ENCODE results near the gene NCOA1.
"Not testable (repeated sequence)": the region's sequence is repeated elsewhere in the genome, so short reads cannot be mapped to it uniquely, and the experiment has no call there.

NCOA1 gene

GRCh38 chr2:24650997-24651642, 160.1 kb downstream of the NCOA1 start:
- no peak for DNase-seq

DNA sequence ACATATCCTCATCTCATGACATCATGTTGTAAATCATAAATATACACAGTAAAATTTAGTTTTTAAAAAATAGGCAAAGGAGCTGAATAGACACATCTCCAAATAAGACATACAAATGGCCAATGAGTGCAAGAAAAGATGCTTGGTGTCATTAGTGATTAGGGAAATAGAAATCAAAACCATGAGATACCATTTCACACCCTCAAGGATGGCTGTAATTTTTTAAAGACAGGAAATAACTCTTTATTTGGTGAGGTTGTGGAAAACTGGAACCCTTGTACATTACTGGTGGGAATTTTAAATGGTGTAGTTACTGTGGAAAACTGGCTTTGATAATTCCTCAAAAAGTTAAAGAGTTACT, 160.6 kb downstream of the NCOA1 start:
- DNase-seq = no peak

DNA sequence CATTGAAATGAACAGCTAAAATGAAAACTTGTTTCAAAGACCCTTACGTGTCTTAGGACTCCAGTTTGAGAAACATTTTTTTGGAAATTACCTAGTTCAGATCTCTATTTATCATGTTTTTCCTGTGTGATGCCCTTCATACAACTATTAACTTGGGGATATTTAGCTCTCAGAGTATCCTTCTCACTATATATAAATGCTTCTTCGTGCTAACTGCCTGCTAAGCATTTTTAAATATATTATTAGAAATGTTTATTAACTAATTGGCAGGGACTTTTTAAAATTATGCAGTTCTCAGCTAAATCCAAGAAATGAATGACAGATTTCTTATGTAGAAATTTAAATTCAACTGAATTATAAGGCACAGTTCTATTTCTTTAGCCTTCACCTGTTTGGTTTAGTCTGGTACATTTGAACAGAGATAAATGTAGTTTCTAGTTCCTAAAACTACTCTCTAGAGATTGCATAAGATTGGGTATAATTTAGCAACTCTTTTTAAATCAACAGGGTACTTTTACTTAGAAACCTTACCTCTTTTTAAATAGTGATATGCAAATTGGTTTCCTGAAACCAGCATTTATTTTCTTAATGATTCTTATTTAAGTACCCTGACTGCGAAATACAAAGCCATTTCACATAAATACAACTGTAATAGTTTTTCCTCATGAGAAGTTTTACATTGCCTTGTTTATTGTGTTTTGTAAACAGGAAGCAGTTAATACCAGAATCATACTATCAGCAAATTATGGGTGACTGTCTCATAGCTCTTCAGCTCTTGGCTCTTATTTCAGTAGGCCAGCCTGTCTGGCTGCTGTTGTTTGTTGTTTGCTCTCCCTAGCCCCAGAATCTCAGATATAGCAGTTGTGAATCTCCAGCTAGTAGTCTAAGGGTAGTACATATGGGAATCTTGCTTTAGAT, 161.5 kb downstream of the NCOA1 start:
- DNase-seq = no peak

DNA sequence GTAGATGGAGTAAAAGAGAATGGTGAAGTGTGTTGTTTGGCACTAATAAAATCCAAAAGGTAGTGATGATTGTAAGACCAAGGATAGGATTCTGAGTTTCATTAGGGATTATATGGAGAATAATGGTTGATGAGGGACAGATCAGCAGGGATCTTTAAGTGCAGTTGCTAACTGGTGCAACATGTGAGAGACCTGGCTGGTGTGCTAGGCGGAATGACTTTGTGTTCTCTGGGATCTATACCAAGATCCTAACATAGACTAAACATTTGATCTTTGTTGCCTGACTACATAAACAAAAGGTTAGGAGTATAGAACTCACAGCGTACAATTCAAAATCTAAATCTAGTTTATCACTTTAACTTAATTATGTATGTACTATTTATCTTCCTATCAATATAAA, 166.8 kb downstream of the NCOA1 start:
- no peak for DNase-seq

- no peak for DNase-seq
These were observed 167.6 kb downstream of the NCOA1 start for GRCh38 chr2:24658531-24659202.

- no peak for DNase-seq
These were observed 168.8 kb downstream of the NCOA1 start for GRCh38 chr2:24659862-24660261.

- DNase-seq = no peak
These were observed 176.5 kb downstream of the NCOA1 start for GRCh38 chr2:24667542-24667941.

- DNase-seq = no peak
These were observed 180.2 kb downstream of the NCOA1 start for GRCh38 chr2:24671230-24671629.

- no peak for DNase-seq
These were observed 181.5 kb downstream of the NCOA1 start for GRCh38 chr2:24672589-24672988.

GRCh38 chr2:24675338-24675737, 184.3 kb downstream of the NCOA1 start:
- no peak for DNase-seq

- no peak for DNase-seq
These were observed 185.4 kb downstream of the NCOA1 start for GRCh38 chr2:24676493-24676892.

GRCh38 chr2:24678066-24678465, 187.0 kb downstream of the NCOA1 start:
- DNase-seq = not testable (repeated sequence)

- no peak for DNase-seq
These were observed 189.1 kb downstream of the NCOA1 start for GRCh38 chr2:24680196-24680595.

- no peak for DNase-seq
These were observed 191.2 kb downstream of the NCOA1 start for GRCh38 chr2:24682304-24682703.

GRCh38 chr2:24683408-24683807, 192.4 kb downstream of the NCOA1 start:
- no peak for DNase-seq

- no peak for DNase-seq
These were observed 199.5 kb downstream of the NCOA1 start for GRCh38 chr2:24690524-24690923.

DNA sequence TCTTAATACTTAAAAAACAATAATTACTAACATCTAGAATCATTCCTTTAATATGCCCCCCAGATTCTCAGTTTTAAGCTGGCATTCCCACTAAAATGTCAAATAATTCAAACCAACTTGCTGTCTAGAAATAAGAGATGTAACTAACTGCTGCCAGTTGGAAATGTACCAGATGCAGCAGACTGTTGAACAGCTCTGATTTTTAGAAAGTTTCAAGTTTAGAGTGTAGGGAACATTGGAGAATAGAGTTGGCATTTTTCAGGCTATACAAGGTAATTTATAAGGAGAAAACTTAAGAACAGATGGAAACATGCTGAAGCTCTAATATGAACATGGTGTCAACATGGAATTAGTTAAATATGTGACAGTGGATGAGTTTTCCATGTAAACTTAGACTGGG, 200.8 kb downstream of the NCOA1 start:
- no peak for DNase-seq

GRCh38 chr2:24697792-24698191, 206.7 kb downstream of the NCOA1 start:
- DNase-seq = no peak

GRCh38 chr2:24702800-24703199, 211.7 kb downstream of the NCOA1 start:
- no peak for DNase-seq

- no peak for DNase-seq
These were observed 213.6 kb downstream of the NCOA1 start for GRCh38 chr2:24704692-24705091.

DNA sequence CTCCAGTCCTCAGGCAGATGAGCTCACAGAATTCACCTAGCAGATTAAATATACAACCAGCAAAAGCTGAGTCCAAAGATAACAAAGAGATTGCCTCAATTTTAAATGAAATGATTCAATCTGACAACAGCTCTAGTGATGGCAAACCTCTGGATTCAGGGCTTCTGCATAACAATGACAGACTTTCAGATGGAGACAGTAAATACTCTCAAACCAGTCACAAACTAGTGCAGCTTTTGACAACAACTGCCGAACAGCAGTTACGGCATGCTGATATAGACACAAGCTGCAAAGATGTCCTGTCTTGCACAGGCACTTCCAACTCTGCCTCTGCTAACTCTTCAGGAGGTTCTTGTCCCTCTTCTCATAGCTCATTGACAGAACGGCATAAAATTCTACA, 216.1 kb downstream of the NCOA1 start:
- DNase-seq = no peak

- DNase-seq = no peak
These were observed 217.6 kb downstream of the NCOA1 start for GRCh38 chr2:24708537-24709152.

- no peak for DNase-seq
These were observed 219.8 kb downstream of the NCOA1 start for GRCh38 chr2:24710806-24711205.

All from T1000 (cell line).